ENCODE results near the gene KLK10.

The KLK10 gene

GRCh38 chr19:51030631-51031030, 11.1 kb upstream of the KLK10 start:
- Histone ChIP-seq H3K23ac (ENCODE audit: low read length) (no peak overlapping the region), H3K4me1 (ENCODE audit: control insufficient read depth, low read depth, low read length) (no peaks in the 10 kb centered on the region), H3K4me2 (ENCODE audit: low read length) (no peak overlapping the region), H4K5ac (ENCODE audit: low read length) (no peak overlapping the region), H3K79me2 (ENCODE audit: control insufficient read depth, insufficient read depth, low read length) (no peaks in the 10 kb centered on the region), H2BK120ac (ENCODE audit: low read depth, low read length) (no peak overlapping the region), H3K9ac (ENCODE audit: low read length) (no peak overlapping the region), H2BK5ac (ENCODE audit: low read length) (no peak overlapping the region), H3K4me3 (ENCODE audit: low read length) (no peak overlapping the region), H3K27ac (ENCODE audit: low read depth, low read length) (no peak overlapping the region), H2AK5ac (ENCODE audit: low read length) (no peak overlapping the region), H3K56ac (ENCODE audit: low read length) (no peak overlapping the region), H3K79me1 (ENCODE audit: low read length) (no peaks in the 10 kb centered on the region), H3K4ac (ENCODE audit: low read depth, low read length) (no peak overlapping the region), H4K8ac (ENCODE audit: low read depth, low read length) (no peak overlapping the region), H3K27me3 (ENCODE audit: insufficient read depth, low read length, poor library complexity) (no peaks in the 10 kb centered on the region), H3K36me3 (ENCODE audit: control insufficient read depth, insufficient read depth, low read length) (no peaks in the 10 kb centered on the region), H2BK15ac (replicated peaks; ENCODE audit: low read depth) (no peak overlapping the region), H3K18ac (ENCODE audit: low read length) (no peak overlapping the region)
- DNase-seq = no peak
- WGBS (ENCODE audit: extremely low coverage, insufficient coverage, low lambda C conversion rate) = no CpG with 5 or more reads among the region's 13 CpGs

GRCh38 chr19:51029718-51030117, 10.2 kb upstream of the KLK10 start:
- no CpG with 5 or more reads among the region's 2 CpGs for WGBS (ENCODE audit: extremely low coverage, insufficient coverage, low lambda C conversion rate)
- Histone ChIP-seq H2BK120ac (ENCODE audit: low read depth, low read length) (no peak overlapping the region), H3K27ac (ENCODE audit: low read depth, low read length) (no peak overlapping the region)

GRCh38 chr19:51027873-51028272, 8.4 kb upstream of the KLK10 start:
- Histone ChIP-seq H3K4ac (ENCODE audit: low read depth, low read length) (no peak overlapping the region), H4K5ac (ENCODE audit: low read length) (no peak overlapping the region), H3K27ac (ENCODE audit: low read depth, low read length) (no peak overlapping the region), H3K18ac (ENCODE audit: low read length) (no peak overlapping the region), H3K27me3 (ENCODE audit: insufficient read depth, low read length, poor library complexity) (no peaks in the 10 kb centered on the region), H2BK5ac (ENCODE audit: low read length) (no peak overlapping the region), H3K79me1 (ENCODE audit: low read length) (no peaks in the 10 kb centered on the region), H3K23ac (ENCODE audit: low read length) (no peak overlapping the region), H3K36me3 (ENCODE audit: control insufficient read depth, insufficient read depth, low read length) (no peaks in the 10 kb centered on the region), H2BK15ac (replicated peaks; ENCODE audit: low read depth) (no peak overlapping the region), H2AK5ac (ENCODE audit: low read length) (no peak overlapping the region), H3K56ac (ENCODE audit: low read length) (no peak overlapping the region), H3K4me2 (ENCODE audit: low read length) (no peak overlapping the region), H3K4me1 (ENCODE audit: control insufficient read depth, low read depth, low read length) (no peaks in the 10 kb centered on the region), H4K8ac (ENCODE audit: low read depth, low read length) (no peak overlapping the region), H2BK120ac (ENCODE audit: low read depth, low read length) (no peak overlapping the region), H3K9ac (ENCODE audit: low read length) (no peak overlapping the region), H3K4me3 (ENCODE audit: low read length) (no peak overlapping the region), H3K79me2 (ENCODE audit: control insufficient read depth, insufficient read depth, low read length) (no peaks in the 10 kb centered on the region)
- WGBS (ENCODE audit: extremely low coverage, insufficient coverage, low lambda C conversion rate) = no CpG with 5 or more reads among the region's 5 CpGs
- no peak for DNase-seq

More at GRCh38 chr19:51029718-51030117, 10.2 kb upstream of the KLK10 start:
- H4K5ac ChIP-seq (ENCODE audit: low read length) = no peak overlapping the region
- H3K79me2 ChIP-seq (ENCODE audit: control insufficient read depth, insufficient read depth, low read length) = no peaks in the 10 kb centered on the region
- no peak overlapping the region for H3K56ac ChIP-seq (ENCODE audit: low read length)
- no peaks in the 10 kb centered on the region for H3K36me3 ChIP-seq (ENCODE audit: control insufficient read depth, insufficient read depth, low read length)
- no peak overlapping the region for H3K18ac ChIP-seq (ENCODE audit: low read length)
- no peak overlapping the region for H3K4me2 ChIP-seq (ENCODE audit: low read length)
- no peaks in the 10 kb centered on the region for H3K79me1 ChIP-seq (ENCODE audit: low read length)
- no peak overlapping the region for H3K4me3 ChIP-seq (ENCODE audit: low read length)
- no peak overlapping the region for H2AK5ac ChIP-seq (ENCODE audit: low read length)
- DNase-seq = peak; percentile 61
- H3K4me1 ChIP-seq (ENCODE audit: control insufficient read depth, low read depth, low read length) = no peaks in the 10 kb centered on the region
- H3K4ac ChIP-seq (ENCODE audit: low read depth, low read length) = no peak overlapping the region
- H3K27me3 ChIP-seq (ENCODE audit: insufficient read depth, low read length, poor library complexity) = no peaks in the 10 kb centered on the region
- no peak overlapping the region for H2BK15ac ChIP-seq (replicated peaks; ENCODE audit: low read depth)
- H2BK5ac ChIP-seq (ENCODE audit: low read length) = no peak overlapping the region
- H4K8ac ChIP-seq (ENCODE audit: low read depth, low read length) = no peak overlapping the region
- H3K23ac ChIP-seq (ENCODE audit: low read length) = no peak overlapping the region
- H3K9ac ChIP-seq (ENCODE audit: low read length) = no peak overlapping the region

GRCh38 chr19:51027126-51027806, 7.8 kb upstream of the KLK10 start:
- no peak overlapping the region for H2BK5ac ChIP-seq (ENCODE audit: low read length)
- WGBS (ENCODE audit: extremely low coverage, insufficient coverage, low lambda C conversion rate) = no CpG with 5 or more reads among the region's 14 CpGs
- H2AK5ac ChIP-seq (ENCODE audit: low read length) = no peak overlapping the region

GRCh38 chr19:51026554-51026831, 7.0 kb upstream of the KLK10 start, which contains the start of gene KLK11:
TSS of gene KLK11 (minus strand) at chr19:51026616. CDS start at chr19:51025631, 985 bp downstream.
- Histone ChIP-seq H2BK5ac (ENCODE audit: low read length) (no peak within 1 kb of the TSS), H3K4me3 (ENCODE audit: low read length) (no peak within 1 kb of the TSS), H2BK120ac (ENCODE audit: low read depth, low read length) (no peak within 1 kb of the TSS), H3K56ac (ENCODE audit: low read length) (no peak within 1 kb of the TSS), H3K18ac (ENCODE audit: low read length) (no peak within 1 kb of the TSS), H3K79me1 (ENCODE audit: low read length) (no peaks in the 10 kb centered on the region), H3K4me2 (ENCODE audit: low read length) (no peak within 1 kb of the TSS), H4K8ac (ENCODE audit: low read depth, low read length) (no peak within 1 kb of the TSS), H2AK5ac (ENCODE audit: low read length) (no peak within 1 kb of the TSS), H3K79me2 (ENCODE audit: control insufficient read depth, insufficient read depth, low read length) (no peaks in the 10 kb centered on the region), H2BK15ac (replicated peaks; ENCODE audit: low read depth) (no peak within 1 kb of the TSS), H3K9ac (ENCODE audit: low read length) (no peak within 1 kb of the TSS), H4K5ac (ENCODE audit: low read length) (no peak within 1 kb of the TSS), H3K4ac (ENCODE audit: low read depth, low read length) (no peak within 1 kb of the TSS), H3K4me1 (ENCODE audit: control insufficient read depth, low read depth, low read length) (no peaks in the 10 kb centered on the region), H3K27ac (ENCODE audit: low read depth, low read length) (no peak within 1 kb of the TSS), H3K27me3 (ENCODE audit: insufficient read depth, low read length, poor library complexity) (no peaks in the 10 kb centered on the region), H3K36me3 (ENCODE audit: control insufficient read depth, insufficient read depth, low read length) (no peaks in the 10 kb centered on the region), H3K23ac (ENCODE audit: low read length) (no peak within 1 kb of the TSS)
- DNase-seq = no peak
- no CpG with 5 or more reads among the region's 11 CpGs for WGBS (ENCODE audit: extremely low coverage, insufficient coverage, low lambda C conversion rate)

More at GRCh38 chr19:51027126-51027806, 7.8 kb upstream of the KLK10 start:
- Histone ChIP-seq H3K56ac (ENCODE audit: low read length) (no peak overlapping the region), H2BK120ac (ENCODE audit: low read depth, low read length) (no peak overlapping the region), H3K4ac (ENCODE audit: low read depth, low read length) (no peak overlapping the region), H3K27ac (ENCODE audit: low read depth, low read length) (no peak overlapping the region), H3K27me3 (ENCODE audit: insufficient read depth, low read length, poor library complexity) (no peaks in the 10 kb centered on the region), H4K8ac (ENCODE audit: low read depth, low read length) (no peak overlapping the region), H3K4me1 (ENCODE audit: control insufficient read depth, low read depth, low read length) (no peaks in the 10 kb centered on the region), H3K9ac (ENCODE audit: low read length) (no peak overlapping the region), H3K23ac (ENCODE audit: low read length) (no peak overlapping the region), H3K79me1 (ENCODE audit: low read length) (no peaks in the 10 kb centered on the region), H3K18ac (ENCODE audit: low read length) (no peak overlapping the region), H4K5ac (ENCODE audit: low read length) (no peak overlapping the region), H3K4me2 (ENCODE audit: low read length) (no peak overlapping the region), H3K79me2 (ENCODE audit: control insufficient read depth, insufficient read depth, low read length) (no peaks in the 10 kb centered on the region), H3K4me3 (ENCODE audit: low read length) (no peak overlapping the region), H2BK15ac (replicated peaks; ENCODE audit: low read depth) (no peak overlapping the region), H3K36me3 (ENCODE audit: control insufficient read depth, insufficient read depth, low read length) (no peaks in the 10 kb centered on the region)
- DNase-seq = no peak

Data from mesendoderm (in vitro differentiated cells).